Fibroblast of gingiva (primary cell): ENCODE measurements around the gene OGFOD1.
A peak's percentile ranks its signal among the peaks of the same experiment; 100 is the strongest.

Experiments used
- DNase-seq: peaks from one replicate; pipeline ENCODE4 v3.0.0-alpha.2; 2011; ENCODE audit warnings: low read depth

OGFOD1 gene

DNA sequence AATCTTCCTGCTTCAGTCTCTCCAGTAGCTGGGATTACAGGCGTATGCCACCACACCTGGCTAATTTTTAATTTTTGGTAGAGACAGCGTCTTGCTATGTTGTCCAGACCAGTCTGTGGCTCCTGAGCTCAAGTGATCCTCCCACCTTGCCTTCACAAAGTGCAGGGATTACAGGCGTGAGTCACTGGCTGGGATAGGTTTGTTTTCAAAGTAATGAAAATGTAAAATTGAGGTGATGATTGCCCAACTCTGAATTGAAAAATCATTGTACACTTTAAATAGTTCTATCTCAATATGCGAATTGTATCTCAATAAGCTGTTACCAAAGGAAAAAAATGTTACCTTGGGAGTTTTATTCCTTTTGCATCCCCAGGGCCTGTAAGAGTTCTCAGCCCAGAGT is 24.8 kb upstream of the OGFOD1 start:
- no peak for DNase-seq

DNA sequence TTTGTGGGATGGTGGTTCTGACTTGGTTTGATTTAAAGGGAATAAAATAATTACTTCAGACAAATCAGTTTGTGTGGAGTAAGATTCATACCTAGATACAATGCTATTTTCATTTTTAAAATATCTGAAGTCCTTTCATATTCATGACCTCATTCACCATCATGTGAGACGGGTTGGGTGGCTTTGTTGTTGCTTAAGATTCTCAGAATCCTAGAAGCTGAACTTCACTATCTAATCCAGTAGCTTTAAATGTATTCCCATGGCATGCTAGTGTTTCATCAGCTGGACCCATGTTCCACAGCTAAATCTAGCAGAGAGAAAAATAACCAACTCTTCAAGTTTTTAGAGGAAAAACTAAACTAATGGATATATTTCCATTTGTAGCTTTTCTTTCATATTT is 23.3 kb upstream of the OGFOD1 start:
- no peak for DNase-seq

- DNase-seq = no peak
Observed at GRCh38 chr16:56436258-56436657, 15.1 kb upstream of the OGFOD1 start.

GRCh38 chr16:56438038-56438437 is 13.3 kb upstream of the OGFOD1 start:
- no peak for DNase-seq

GRCh38 chr16:56447286-56447685 is 4.1 kb upstream of the OGFOD1 start:
- no peak for DNase-seq

- no peak for DNase-seq
Observed at GRCh38 chr16:56448005-56448404, 3.3 kb upstream of the OGFOD1 start.

GRCh38 chr16:56450275-56450985 is 924 bp upstream of the OGFOD1 start:
- peak; percentile 2 for DNase-seq

GRCh38 chr16:56451753-56452689 is 667 bp downstream of the OGFOD1 start:
- DNase-seq = peak; percentile 55

- no peak for DNase-seq
Observed at GRCh38 chr16:56457927-56458470, 6.6 kb downstream of the OGFOD1 start.

GRCh38 chr16:56460101-56460500 is 8.7 kb downstream of the OGFOD1 start:
- DNase-seq = no peak

DNA sequence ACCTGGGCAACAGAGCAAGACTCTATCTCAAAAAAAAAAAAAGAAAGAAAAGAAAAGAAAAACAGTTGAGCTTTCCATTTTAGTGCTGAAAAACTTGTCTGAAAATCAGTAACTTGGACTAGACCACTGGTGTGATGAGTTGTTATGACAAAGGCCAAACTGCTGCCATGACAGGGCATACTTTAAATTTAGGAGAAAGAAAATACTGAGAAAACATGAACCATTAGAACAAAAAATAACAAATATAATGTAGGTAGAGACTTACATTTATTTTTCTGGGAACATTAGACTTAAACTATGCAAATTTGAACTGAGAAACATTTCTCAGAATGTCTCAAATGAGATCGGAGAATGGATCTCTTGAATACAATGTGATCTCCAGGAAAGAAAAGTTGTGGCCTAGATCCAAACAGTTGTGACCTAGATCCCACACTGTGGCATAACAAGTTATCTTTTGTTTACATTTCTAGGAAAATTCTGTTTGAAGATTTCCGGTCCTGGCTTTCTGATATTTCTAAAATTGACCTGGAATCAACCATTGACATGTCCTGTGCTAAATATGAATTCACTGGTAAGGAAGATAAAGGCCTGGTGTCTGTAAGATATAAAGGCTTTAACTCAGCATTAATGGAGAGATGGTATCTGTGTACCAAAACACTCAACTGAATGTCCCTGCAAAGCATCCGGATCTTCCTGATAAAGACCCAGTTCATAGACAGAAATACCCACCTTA is 10.9 kb downstream of the OGFOD1 start:
- DNase-seq = no peak

- no peak for DNase-seq
Observed at GRCh38 chr16:56463153-56463552, 11.8 kb downstream of the OGFOD1 start.

GRCh38 chr16:56466344-56466743 is 15.0 kb downstream of the OGFOD1 start:
- DNase-seq = no peak

- no peak for DNase-seq
Observed at GRCh38 chr16:56468800-56469199, 17.4 kb downstream of the OGFOD1 start.

DNA sequence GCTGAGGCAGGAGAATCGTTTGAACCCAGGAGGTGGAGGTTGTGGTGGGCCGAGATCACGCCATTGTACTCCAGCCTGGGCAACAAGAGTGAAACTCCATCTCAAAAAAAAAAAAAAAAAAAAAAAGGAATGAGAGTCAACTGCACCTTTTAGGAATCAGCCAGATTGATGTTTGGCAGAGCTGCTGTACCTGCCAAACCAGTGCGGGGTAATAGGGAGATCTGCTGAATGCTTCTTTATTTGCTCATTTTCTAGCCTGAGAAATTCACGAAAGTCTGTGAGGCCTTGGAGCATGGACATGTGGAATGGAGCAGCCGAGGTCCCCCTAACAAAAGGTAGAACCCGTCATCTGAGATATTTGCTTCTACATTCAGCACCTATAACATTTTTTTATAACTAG is 18.4 kb downstream of the OGFOD1 start:
- no peak for DNase-seq

GRCh38 chr16:56470232-56470631 is 18.9 kb downstream of the OGFOD1 start:
- no peak for DNase-seq

GRCh38 chr16:56470666-56471065 is 19.3 kb downstream of the OGFOD1 start:
- DNase-seq = no peak

DNA sequence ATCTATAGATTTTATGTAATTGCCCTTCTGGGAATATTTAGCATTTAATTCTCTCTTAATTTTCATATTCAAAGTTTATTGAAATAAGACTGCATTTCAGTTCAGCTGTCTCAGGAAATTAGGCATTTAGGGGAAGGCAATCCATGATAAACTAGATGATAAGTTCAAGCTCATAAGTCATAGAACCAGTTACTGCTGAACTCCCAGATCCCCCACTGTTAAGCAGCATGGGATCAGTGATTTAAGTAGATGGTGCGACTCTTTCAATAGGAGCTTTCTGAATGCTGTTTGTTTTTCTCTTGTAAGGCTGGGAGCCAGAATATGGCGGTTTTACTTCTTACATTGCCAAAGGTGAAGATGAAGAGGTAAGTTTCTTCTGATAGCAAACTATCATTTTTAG is 23.8 kb downstream of the OGFOD1 start:
- DNase-seq = no peak

GRCh38 chr16:56477096-56477878 is 25.9 kb downstream of the OGFOD1 start:
- peak; percentile 78 for DNase-seq

GRCh38 chr16:56478281-56479049 is 27.1 kb downstream of the OGFOD1 start:
- DNase-seq = peak; percentile 13

DNA sequence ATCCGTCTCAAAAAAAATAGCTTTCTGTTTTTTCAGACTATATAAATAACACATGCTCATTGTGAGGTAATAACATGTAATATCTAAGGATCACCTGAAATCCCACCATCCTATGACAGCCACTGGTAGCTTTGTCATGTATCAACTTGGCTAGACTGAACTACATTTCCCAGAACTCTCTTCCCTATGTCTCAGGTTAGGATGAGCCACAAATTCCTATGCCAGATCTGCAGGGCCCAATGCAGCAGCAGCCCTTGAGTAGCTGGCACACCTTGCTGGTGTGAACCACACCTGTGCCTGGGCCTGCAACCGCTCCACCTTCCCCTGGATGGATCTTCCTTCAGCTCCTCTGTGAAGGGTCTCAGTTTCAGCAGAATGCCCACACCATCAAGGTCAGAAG is 28.1 kb downstream of the OGFOD1 start:
- DNase-seq = no peak
